OCI-LY7 (cell line): ENCODE data around the gene CCRL2. TPM values are rescaled to one million over a fixed set of nuclear protein-coding genes. Genes with fewer than 3 reads are reported as not detected.
"Not testable (repeated sequence)": the region's sequence is repeated elsewhere in the genome, so short reads cannot be mapped to it uniquely, and the experiment has no call there.

Experiments used
- BruUV-seq: library from RNA; stranded (reverse); fragments of 400-500 nt; replicated peaks from 2 replicates; lab custom pipeline; 2021; lab: Mats Ljungman, UMichigan
- CTCF ChIA-PET: fragments of 300-600 bp; sonication (Branson Sonifier 250); formaldehyde crosslinking; loops from one replicate; lab custom pipeline; 2022; ENCODE audit warnings: antibody characterized with exemption; ENCODE audit not compliant: unreplicated experiment; lab: Charles Lee
- POLR2A ChIA-PET: fragments of 300-600 bp; sonication (Branson Sonifier 250); formaldehyde crosslinking; loops from one replicate; lab custom pipeline; 2022; ENCODE audit warnings: antibody characterized with exemption; lab: Charles Lee
- DNase-seq: peaks from one replicate; pipeline ENCODE4 v3.0.0-alpha.2; 2015; ENCODE audit warnings: low spot score
- H2AFZ ChIP-seq: fragments of 200-600 bp; sonication (generic), shearing (Covaris generic); 2 replicates; pipeline ENCODE4 v1.6.1; 2014; ENCODE audit warnings: mild to moderate bottlenecking, antibody characterized with exemption, low read length, moderate library complexity
- H3K27ac ChIP-seq: fragments of 200-600 bp; sonication (generic); 2 replicates; pipeline ENCODE4 v1.5.1; 2014; ENCODE audit warnings: mixed run types, low read depth, mild to moderate bottlenecking, moderate library complexity, low read length, inconsistent platforms; ENCODE audit not compliant: poor library complexity, severe bottlenecking
- H3K36me3 ChIP-seq: fragments of 200-600 bp; sonication (generic); 2 replicates; pipeline ENCODE4 v1.6.1; 2014; ENCODE audit warnings: mild to moderate bottlenecking, antibody characterized with exemption, low read length, moderate library complexity, mixed read lengths; ENCODE audit not compliant: insufficient read depth
- H3K4me1 ChIP-seq: fragments of 200-600 bp; sonication (generic); 2 replicates; pipeline ENCODE4 v1.5.1; 2014; ENCODE audit warnings: mild to moderate bottlenecking, low read length; ENCODE audit not compliant: insufficient read depth, poor library complexity, severe bottlenecking
- H3K4me2 ChIP-seq: fragments of 200-600 bp; sonication (generic); 2 replicates; pipeline ENCODE4 v1.6.1; 2014; ENCODE audit warnings: mild to moderate bottlenecking, low read length
- H3K4me3 ChIP-seq: fragments of 200-600 bp; sonication (generic); 2 replicates; pipeline ENCODE4 v1.5.1; 2014; ENCODE audit warnings: mild to moderate bottlenecking, low read depth, low read length; ENCODE audit not compliant: poor library complexity, severe bottlenecking
- H3K79me2 ChIP-seq: fragments of 200-600 bp; sonication (generic); 2 replicates; pipeline ENCODE4 v1.6.1; 2016; ENCODE audit warnings: low read depth, mild to moderate bottlenecking, low read length, moderate library complexity, mixed read lengths; ENCODE audit not compliant: insufficient read depth
- H3K9me2 ChIP-seq: fragments of 200-600 bp; sonication (generic); 2 replicates; pipeline ENCODE4 v1.6.1; 2016; ENCODE audit warnings: mild to moderate bottlenecking, low read length, mixed read lengths; ENCODE audit not compliant: insufficient read depth
- H3K9me3 ChIP-seq: fragments of 200-600 bp; sonication (generic); 2 replicates; pipeline ENCODE4 v1.6.1; 2014; ENCODE audit warnings: mild to moderate bottlenecking, mixed run types, low read length, mixed read lengths
- H4K20me1 ChIP-seq: fragments of 200-600 bp; sonication (generic); 2 replicates; pipeline ENCODE4 v1.6.1; 2014; ENCODE audit warnings: mild to moderate bottlenecking, antibody characterized with exemption, low read length, moderate library complexity, mixed read lengths; ENCODE audit not compliant: insufficient read depth
- EZH2phosphoT487 ChIP-seq: fragments of 200-600 bp; sonication (generic); IDR thresholded peaks from 2 replicates; pipeline ENCODE4 v1.6.1; 2018; ENCODE audit warnings: low read depth, borderline replicate concordance, mild to moderate bottlenecking, mixed run types, antibody characterized with exemption, low read length, moderate library complexity, mixed read lengths
- intact Hi-C: fragments of 100-400 bp; cut with micrococcal nuclease; formaldehyde crosslinking; loops from one replicate; pipeline ENCODE4 v1.10.0; 2022; ENCODE audit not compliant: unreplicated experiment
- total RNA-seq, 2 experiments: library from RNA; depleted of rRNA in 1 of 2; stranded (reverse); fragments of >200 nt in 1 of 2; shearing (Covaris generic) in 1 of 2; gene quantifications; 2 replicates each; pipeline ENCODE4 v1.2.3, GENCODE V29; 2014 to 2022
- TF ChIP-seq, protein P1 (sequence below): fragments of 200-600 bp; sonication (generic); conservative IDR thresholded peaks from 2 replicates; pipeline ENCODE4 v1.5.1; 2014; ENCODE audit warnings: mild to moderate bottlenecking, antibody characterized with exemption, low read length, moderate library complexity, mixed read lengths

Gene CCRL2
- total RNA-seq, 2 experiments from 2014 or later: 0.41 to 2.2 TPM

DNA sequence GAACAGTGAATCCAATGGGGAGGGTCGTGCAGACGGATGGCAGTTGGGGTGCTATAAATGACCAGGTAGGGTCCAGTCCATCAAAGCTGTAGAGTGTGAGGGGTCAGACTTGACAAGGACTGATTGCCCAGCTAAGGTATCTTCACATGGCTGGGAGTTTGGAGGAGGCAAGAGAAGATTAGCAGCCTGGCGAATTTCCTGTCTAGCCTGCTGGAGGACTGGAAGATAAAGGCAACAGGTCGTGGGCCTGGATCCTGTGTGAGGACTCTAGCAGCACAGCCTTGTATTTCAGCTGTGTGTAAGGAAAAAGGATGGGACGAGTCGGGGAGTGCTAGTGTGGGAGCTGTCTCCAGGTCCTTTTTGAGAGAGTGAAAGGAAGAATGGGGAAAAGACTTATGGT, 17.8 kb upstream of the CCRL2 start:
- Histone ChIP-seq H2AFZ (no peak overlapping the region), H3K36me3 (no peaks in the 10 kb centered on the region), H3K79me2 (no peaks in the 10 kb centered on the region), H3K9me3 (no peaks in the 10 kb centered on the region), H4K20me1 (no peaks in the 10 kb centered on the region), H3K4me2 (no peak overlapping the region), H3K4me1 (peaks cover 10% of the 10 kb centered on the region), H3K27ac (no peak overlapping the region), H3K9me2 (no peaks in the 10 kb centered on the region), H3K4me3 (no peak overlapping the region)
- BruUV-seq: no TSS peak
- TF ChIP-seq, protein P1, sequence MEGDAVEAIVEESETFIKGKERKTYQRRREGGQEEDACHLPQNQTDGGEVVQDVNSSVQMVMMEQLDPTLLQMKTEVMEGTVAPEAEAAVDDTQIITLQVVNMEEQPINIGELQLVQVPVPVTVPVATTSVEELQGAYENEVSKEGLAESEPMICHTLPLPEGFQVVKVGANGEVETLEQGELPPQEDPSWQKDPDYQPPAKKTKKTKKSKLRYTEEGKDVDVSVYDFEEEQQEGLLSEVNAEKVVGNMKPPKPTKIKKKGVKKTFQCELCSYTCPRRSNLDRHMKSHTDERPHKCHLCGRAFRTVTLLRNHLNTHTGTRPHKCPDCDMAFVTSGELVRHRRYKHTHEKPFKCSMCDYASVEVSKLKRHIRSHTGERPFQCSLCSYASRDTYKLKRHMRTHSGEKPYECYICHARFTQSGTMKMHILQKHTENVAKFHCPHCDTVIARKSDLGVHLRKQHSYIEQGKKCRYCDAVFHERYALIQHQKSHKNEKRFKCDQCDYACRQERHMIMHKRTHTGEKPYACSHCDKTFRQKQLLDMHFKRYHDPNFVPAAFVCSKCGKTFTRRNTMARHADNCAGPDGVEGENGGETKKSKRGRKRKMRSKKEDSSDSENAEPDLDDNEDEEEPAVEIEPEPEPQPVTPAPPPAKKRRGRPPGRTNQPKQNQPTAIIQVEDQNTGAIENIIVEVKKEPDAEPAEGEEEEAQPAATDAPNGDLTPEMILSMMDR: no peak
- TF ChIP-seq EZH2phosphoT487: no peak
- no peak for DNase-seq
- ChIA-PET POLR2A (no interaction called here), CTCF (no interaction called here)
- intact Hi-C loops: no loop called here

DNA sequence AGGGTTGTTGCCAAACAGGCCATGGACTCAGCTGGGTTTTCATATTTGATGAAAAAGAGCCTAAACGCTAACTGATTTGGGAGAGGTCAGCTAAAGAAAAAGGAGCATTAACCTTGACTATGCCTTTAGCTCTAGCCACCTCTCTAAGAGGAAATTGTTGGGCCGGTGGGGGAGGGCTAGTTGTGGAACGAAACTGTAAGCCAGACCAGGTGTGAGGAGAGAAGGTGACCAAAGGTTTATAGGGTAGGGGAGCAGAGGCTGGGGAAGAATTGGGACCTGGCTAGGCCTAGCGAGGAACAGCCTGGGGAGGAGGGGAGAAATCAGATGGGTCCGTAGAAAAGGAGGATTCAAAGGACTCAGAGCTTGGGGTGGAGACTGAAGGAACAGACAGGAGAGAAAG, 15.5 kb upstream of the CCRL2 start:
- intact Hi-C loops, H3K27ac ChIP-seq, H4K20me1 ChIP-seq, H3K4me3 ChIP-seq, POLR2A ChIA-PET, H3K4me2 ChIP-seq, H3K4me1 ChIP-seq, H3K9me3 ChIP-seq, H3K36me3 ChIP-seq, H2AFZ ChIP-seq, CTCF ChIA-PET, H3K79me2 ChIP-seq, H3K9me2 ChIP-seq, DNase-seq, BruUV-seq: not testable (repeated sequence)

DNA sequence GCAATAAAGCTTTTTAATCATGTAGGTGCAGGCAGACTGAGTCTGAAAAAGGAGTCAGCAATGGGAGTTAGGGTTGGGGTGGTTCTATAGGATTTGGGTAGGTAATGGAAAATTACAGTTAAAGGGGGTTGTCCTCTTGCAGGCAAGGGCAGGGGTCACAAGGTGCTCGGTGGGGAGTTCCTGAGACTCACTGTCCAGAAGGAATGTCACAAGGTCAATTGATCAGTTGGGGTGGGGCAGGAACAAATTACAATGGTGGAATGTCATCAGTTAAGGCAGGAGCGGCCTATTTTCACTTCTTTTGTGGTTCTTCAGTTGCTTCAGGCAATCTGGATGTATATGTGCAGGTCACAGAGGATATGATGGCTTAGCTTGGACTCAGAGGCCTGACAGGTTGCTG, 14.0 kb upstream of the CCRL2 start:
- no TSS peak for BruUV-seq
- Histone ChIP-seq H3K36me3 (no peaks in the 10 kb centered on the region), H3K79me2 (no peaks in the 10 kb centered on the region), H2AFZ (no peak overlapping the region), H3K9me2 (no peaks in the 10 kb centered on the region), H4K20me1 (no peaks in the 10 kb centered on the region), H3K4me1 (no peaks in the 10 kb centered on the region), H3K4me3 (no peak overlapping the region), H3K9me3 (no peaks in the 10 kb centered on the region), H3K27ac (no peak overlapping the region), H3K4me2 (no peak overlapping the region)
- intact Hi-C loops: no loop called here
- ChIA-PET POLR2A (no interaction called here), CTCF (no interaction called here)
- TF ChIP-seq, protein P1: no peak
- no peak for TF ChIP-seq EZH2phosphoT487
- no peak for DNase-seq
